Measurements from ENCODE around the gene PVRIG.
"Not testable (repeated sequence)": the region's sequence is repeated elsewhere in the genome, so short reads cannot be mapped to it uniquely, and the experiment has no call there.

- not testable (repeated sequence) for TF ChIP-seq POLR2A, CTCF (IDR thresholded peaks at IDR 0.05)
Observed at GRCh38 chr7:100264223-100264622, 44.5 kb downstream of the PVRIG start.

Measured in Peyer's patch (tissue), 4 donors.